HG03439 (cell line): ENCODE measurements around the gene ZSCAN20.

ENCODE experiments used
- ATAC-seq: cut with Tn5 transposase; IDR thresholded peaks from one replicate; pipeline ENCODE4 v1.9.1; 2021; ENCODE audit warnings: mild to moderate bottlenecking, moderate library complexity; ENCODE audit not compliant: unreplicated experiment

ZSCAN20 gene

DNA sequence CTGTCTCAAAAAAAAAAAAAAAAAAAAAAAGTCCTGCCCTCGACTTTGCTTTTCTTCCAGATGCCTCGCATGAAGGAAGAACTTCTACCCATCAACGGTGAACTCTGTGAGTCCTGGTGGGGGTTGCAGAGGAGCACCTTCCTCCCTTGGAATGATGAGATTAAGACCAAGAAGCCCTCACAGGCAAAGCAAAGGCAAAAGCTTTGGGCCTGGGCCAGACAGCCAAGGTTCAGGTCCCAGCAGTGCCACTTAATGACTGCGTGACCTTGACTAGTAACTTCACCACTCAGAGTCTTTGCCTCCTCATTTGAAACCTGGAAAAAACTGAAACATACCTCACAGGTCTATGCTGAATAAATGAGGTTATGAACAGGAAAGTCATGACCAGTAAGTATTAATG, 55.5 kb downstream of the ZSCAN20 start:
- ATAC-seq = no peak

DNA sequence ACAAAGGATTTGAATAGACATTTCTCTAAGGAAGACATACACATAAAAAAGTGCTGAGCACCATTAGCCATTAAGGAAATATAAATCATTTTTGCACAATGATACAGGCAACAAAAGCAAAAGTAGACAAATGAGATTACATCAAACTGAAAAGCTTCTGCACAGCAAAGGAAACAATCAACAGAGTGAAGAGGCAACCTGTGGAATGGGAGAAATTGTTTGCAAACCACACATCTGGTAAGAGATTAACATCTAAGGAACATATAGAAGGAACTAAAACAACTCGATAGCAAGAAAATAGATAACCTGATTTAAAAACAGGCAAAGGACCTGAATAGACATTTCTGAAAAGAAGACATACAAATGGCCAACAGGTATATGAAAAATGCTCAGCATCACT, 57.5 kb downstream of the ZSCAN20 start:
- ATAC-seq = no peak

DNA sequence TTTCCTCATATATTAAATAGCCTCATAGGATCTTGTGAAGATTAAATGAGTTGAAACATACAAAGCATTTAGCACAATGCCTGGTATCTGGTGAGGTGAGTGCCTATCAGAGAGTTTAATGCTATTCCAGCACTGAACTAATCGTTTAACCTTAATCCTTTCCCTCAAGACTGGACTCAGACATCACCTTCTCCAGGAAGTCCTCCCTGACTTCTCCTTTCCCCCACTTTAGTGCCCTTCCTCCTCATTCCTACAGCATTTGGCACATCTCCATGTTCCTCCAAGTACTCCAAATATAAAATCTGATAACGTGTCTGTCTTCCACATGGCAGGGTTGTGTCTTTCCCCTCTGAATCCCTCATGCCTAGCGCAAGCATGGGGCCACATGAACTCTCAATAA, 59.8 kb downstream of the ZSCAN20 start:
- no peak for ATAC-seq

DNA sequence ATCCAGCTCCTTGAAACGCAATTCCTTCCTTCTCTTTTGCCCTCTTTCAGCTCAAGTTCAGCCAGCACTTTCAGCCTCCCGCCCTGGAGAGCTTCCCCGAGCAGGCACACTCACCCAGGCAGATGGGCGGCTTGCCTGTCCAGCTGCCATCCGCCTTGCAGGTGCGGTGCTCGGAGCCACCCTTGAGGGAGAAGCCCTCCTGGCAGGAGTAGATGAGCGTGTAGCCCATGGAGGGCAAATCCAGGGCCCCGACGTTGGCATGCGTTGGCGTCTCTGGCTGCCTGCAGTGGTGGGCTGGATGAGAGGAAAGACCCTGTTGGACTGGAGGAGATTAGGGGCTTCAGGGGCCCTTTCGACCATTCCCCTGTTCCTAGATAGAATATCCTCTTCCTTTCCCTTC, 60.5 kb downstream of the ZSCAN20 start:
- ATAC-seq = no peak

DNA sequence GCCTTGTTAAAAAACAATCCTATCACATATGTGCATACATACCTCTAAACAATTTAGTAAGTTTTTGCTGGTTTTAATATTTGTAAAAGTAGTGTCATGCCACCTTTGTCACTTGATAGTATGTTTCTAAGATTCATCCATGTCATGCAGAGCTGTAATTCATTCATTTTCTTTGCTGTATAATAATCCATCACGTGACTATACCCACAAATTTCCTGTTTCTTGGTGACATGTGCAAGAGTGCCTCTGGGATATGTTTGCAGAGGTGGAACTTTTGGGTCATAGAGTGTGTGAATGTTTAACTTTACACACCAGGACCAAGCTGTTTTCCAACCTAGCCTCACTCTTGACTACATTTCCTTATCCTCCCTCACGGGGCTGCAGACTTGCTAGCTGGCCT, 62.9 kb downstream of the ZSCAN20 start:
- ATAC-seq = no peak

DNA sequence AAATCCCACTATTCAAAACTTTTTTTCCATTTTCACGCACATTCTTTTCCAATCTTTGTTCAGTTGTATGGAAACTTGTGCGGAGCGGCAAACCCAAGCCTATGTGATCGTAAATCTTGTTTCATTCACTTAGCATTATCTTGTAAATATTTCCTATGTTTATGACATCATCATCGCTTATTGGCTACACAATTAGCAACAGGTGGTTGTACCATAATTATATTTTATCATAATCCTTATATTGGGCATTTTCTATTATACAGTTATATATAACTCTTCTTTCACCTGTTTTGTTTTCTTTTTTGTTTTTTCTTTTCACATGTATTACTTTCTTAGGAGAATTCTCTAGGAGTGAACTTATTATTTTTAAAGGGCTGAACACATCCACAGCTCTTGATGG, 65.4 kb downstream of the ZSCAN20 start:
- ATAC-seq = no peak

DNA sequence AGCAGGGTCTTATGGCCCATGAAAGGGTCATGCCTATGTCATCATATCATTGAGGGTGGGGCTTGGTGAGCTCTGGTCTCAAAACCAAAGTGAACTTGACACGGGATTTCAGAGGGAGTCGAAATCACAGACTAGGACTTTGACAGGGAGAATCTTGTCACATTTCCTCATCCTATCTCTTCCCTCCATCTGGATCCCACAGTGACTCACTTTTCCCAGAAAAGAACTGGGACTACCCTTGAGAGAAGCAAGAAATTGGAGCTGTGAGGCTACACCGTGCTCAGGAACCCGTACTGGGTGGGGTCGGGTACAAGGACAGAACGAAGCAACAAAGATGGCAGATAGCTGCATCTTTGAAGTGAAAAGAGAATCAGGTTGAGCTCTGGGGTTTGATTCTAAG, 69.5 kb downstream of the ZSCAN20 start:
- ATAC-seq = no peak
